Measurements from ENCODE around the gene CD28. TPM values are rescaled to one million over a fixed set of nuclear protein-coding genes. Genes with fewer than 3 reads are reported as not detected.

CD28 gene
- total RNA-seq, 1 donor from 2014 or later: 2.5 TPM

DNA sequence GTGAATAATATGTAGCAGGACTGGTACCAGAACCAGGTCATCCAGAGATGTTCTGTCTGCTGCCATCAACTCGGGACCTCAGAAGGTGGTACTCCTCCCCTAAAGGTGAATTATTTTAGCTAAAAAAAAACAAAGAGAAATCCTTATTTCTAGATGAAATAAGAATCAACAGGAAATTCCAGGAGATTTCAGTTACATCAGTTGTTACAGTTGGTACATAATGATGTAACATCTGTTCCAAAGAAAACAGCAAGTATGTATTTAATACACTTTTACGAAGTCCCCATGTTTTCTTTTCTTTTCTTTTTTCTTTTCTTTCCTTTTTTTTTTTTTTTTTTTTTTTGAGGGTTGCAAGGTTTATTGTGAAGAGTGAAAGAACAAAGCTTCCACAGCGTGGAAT lies 33.6 kb upstream of the CD28 start:
- TF ChIP-seq, protein P1, sequence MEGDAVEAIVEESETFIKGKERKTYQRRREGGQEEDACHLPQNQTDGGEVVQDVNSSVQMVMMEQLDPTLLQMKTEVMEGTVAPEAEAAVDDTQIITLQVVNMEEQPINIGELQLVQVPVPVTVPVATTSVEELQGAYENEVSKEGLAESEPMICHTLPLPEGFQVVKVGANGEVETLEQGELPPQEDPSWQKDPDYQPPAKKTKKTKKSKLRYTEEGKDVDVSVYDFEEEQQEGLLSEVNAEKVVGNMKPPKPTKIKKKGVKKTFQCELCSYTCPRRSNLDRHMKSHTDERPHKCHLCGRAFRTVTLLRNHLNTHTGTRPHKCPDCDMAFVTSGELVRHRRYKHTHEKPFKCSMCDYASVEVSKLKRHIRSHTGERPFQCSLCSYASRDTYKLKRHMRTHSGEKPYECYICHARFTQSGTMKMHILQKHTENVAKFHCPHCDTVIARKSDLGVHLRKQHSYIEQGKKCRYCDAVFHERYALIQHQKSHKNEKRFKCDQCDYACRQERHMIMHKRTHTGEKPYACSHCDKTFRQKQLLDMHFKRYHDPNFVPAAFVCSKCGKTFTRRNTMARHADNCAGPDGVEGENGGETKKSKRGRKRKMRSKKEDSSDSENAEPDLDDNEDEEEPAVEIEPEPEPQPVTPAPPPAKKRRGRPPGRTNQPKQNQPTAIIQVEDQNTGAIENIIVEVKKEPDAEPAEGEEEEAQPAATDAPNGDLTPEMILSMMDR (IDR thresholded peaks at IDR 0.05): no peak
- Histone ChIP-seq H3K4me3 (no peak overlapping the region), H3K27ac (no peak overlapping the region), H3K9me3 (no peaks in the 10 kb centered on the region), H3K4me1 (peaks cover 7% of the 10 kb centered on the region), H3K27me3 (no peaks in the 10 kb centered on the region), H3K36me3 (no peaks in the 10 kb centered on the region)
- ATAC-seq (no peak), DNase-seq (no peak)
- intact Hi-C loops (cut with DNase I): no loop called here

DNA sequence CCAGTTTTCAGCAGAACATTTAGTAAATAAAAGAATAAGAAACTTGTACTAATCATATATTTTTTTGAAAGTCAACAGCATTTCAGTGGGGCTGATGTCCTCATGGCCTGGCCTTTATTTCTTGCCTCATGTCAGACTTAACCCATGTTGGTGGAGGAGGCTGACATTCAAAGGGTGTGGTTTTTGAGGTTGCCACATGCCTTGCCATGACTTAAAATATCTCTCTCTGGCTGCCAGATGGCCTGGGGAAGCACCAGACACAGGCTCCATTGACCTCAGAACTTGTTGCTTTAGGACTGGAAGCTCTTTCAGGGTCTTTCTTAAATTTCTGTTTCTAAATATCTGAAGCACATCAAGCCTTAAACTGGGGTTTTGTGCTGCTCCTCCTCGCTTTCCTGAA lies 32.5 kb upstream of the CD28 start:
- Histone ChIP-seq H3K4me1 (peaks cover 7% of the 10 kb centered on the region), H3K27ac (no peak overlapping the region), H3K27me3 (no peaks in the 10 kb centered on the region), H3K4me3 (no peak overlapping the region), H3K9me3 (no peaks in the 10 kb centered on the region), H3K36me3 (no peaks in the 10 kb centered on the region)
- intact Hi-C loops (cut with DNase I): no loop called here
- ATAC-seq (peak; percentile 75), DNase-seq (no peak)
- TF ChIP-seq, protein P1 (IDR thresholded peaks at IDR 0.05): no peak

DNA sequence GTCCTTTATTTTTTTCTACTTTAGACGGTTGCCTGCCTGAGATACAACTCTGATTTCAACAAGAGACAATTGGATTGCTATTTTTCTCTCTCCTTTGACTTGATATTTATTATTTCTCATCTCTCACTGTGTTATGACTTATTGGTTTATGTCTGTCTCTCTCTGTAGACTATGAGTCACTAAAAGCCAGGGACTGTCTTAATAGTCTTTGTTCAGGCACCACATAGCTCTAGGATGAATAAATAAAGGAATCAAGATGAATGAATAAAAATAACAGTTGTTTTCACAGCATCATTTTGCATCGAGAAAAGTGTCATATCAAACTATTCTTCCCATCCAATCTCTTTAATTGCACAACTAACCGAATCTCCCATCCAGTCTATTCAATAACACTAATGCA lies 31.4 kb upstream of the CD28 start:
- DNase-seq: no peak
- TF ChIP-seq, protein P1 (IDR thresholded peaks at IDR 0.05): no peak

DNA sequence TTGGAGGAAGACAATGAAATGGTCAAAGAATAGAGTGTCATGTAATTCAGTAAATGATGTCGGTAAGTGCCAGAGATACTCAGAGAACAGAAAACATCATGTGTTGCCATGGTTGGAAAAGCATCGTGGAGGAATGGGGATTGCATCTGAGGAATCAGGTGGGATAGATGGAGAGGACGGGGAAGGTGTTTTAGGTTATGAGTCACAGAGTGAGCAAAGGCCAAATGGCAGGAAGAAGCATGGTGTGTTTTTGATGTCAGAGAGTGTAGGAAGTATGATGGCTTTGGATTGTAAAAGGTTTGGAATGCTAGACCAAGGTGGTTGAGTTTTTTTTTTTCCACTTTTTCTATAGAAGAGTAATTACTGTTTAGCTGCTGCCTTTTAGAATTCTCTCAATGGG lies 27.5 kb upstream of the CD28 start:
- no peak overlapping the region for H3K27ac ChIP-seq
- no peak overlapping the region for H3K4me3 ChIP-seq
- H3K9me3 ChIP-seq: no peaks in the 10 kb centered on the region
- H3K36me3 ChIP-seq: no peaks in the 10 kb centered on the region
- H3K27me3 ChIP-seq: no peaks in the 10 kb centered on the region
- no peak for DNase-seq
- no peak for ATAC-seq
- intact Hi-C loops (cut with DNase I): no loop called here
- H3K4me1 ChIP-seq: peaks cover 38% of the 10 kb centered on the region
- TF ChIP-seq, protein P1 (IDR thresholded peaks at IDR 0.05): no peak

More for the DNA sequence above, 31.4 kb upstream of the CD28 start:
- no peaks in the 10 kb centered on the region for H3K27me3 ChIP-seq
- H3K9me3 ChIP-seq: no peaks in the 10 kb centered on the region
- peaks cover 7% of the 10 kb centered on the region for H3K4me1 ChIP-seq
- ATAC-seq: no peak
- no peak overlapping the region for H3K4me3 ChIP-seq
- H3K27ac ChIP-seq: no peak overlapping the region
- intact Hi-C loops (cut with DNase I): no loop called here
- no peaks in the 10 kb centered on the region for H3K36me3 ChIP-seq

DNA sequence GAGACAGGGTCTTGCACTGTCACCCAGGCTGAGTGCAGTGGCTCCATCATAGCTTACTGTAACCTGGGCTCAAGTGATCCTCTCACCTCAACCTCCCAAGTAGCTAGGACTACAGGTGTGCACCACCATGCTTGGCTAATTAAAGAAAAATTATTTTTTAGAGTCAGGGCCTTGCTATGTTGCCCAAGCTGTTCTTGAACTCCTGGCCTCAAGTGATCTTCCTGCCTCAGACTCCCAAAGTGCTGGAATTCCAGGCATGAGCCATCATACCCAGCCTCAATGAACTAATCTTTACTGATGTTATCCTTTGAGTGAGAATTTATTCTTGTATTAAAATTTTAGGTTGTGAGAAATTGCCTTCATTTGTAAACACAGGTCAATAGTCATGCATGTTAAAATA lies 27.0 kb upstream of the CD28 start:
- H3K4me1 ChIP-seq: peaks cover 38% of the 10 kb centered on the region
- ATAC-seq (no peak), DNase-seq (no peak)
- intact Hi-C loops (cut with DNase I): no loop called here
- H3K27ac ChIP-seq: no peak overlapping the region
- TF ChIP-seq, protein P1 (IDR thresholded peaks at IDR 0.05): no peak
- H3K27me3 ChIP-seq: no peaks in the 10 kb centered on the region
- H3K4me3 ChIP-seq: no peak overlapping the region
- no peaks in the 10 kb centered on the region for H3K36me3 ChIP-seq
- H3K9me3 ChIP-seq: no peaks in the 10 kb centered on the region

DNA sequence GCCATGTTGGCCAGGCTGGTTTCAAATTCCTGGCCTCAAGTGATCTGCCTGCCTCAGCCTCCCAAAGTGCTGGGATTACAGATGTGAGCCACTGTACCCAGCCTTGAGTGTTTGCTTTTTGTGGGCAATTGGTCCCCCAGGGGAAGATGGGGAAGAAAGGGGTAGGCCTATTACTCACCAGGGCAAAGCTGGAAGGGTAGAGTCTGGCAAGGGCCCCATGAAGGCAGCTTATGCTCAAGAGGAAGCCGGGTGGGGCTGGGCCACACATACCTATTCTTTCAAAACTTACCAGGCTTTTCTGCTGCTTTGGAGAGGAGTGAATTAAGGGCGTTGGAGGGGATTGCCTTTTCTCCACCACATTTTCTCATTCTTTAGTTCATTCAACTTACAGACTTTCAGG lies 24.5 kb upstream of the CD28 start:
- DNase-seq (no peak), ATAC-seq (peak; percentile 48)
- Histone ChIP-seq H3K4me3 (no peak overlapping the region), H3K4me1 (peaks cover 56% of the 10 kb centered on the region), H3K9me3 (no peaks in the 10 kb centered on the region), H3K36me3 (no peaks in the 10 kb centered on the region), H3K27ac (peak overlapping the region; percentile 86), H3K27me3 (no peaks in the 10 kb centered on the region)
- TF ChIP-seq, protein P1 (IDR thresholded peaks at IDR 0.05): no peak
- intact Hi-C loops (cut with DNase I): no loop called here

All from upper lobe of right lung (tissue), 1 donor.